K562 (cell line): ENCODE measurements around the gene MAPKAPK3. TPM values are rescaled to one million over a fixed set of nuclear protein-coding genes. Genes with fewer than 3 reads are reported as not detected.

ENCODE experiments used
- CREB1 ChIP-seq, 2 experiments: sonication (generic) in 1 of 2; formaldehyde crosslinking in 1 of 2; IDR thresholded peaks; 2 replicates each; pipeline versions ENCODE4 v1.6.1 to v1.8.0; 2012 to 2022; ENCODE audit warnings: inconsistent platforms in 1 of 2, mild to moderate bottlenecking in 1 of 2, missing genetic modification reagents in 1 of 2, moderate library complexity in 1 of 2
- HMG20B ChIP-seq: fragments of 250-450 bp; sonication (Bioruptor Pico); IDR thresholded peaks from 2 replicates; pipeline ENCODE4 v1.5.0; 2021; ENCODE audit warnings: mild to moderate bottlenecking
- HNRNPLL ChIP-seq: fragments of 200-400 bp; formaldehyde crosslinking; IDR thresholded peaks from 2 replicates; pipeline ENCODE4 v1.6.1; 2017; ENCODE audit warnings: low read length, low read depth, mild to moderate bottlenecking; ENCODE audit not compliant: poor library complexity, severe bottlenecking
- IFI16 ChIP-seq: fragments of 250-450 bp; sonication (Bioruptor Pico); IDR thresholded peaks from 2 replicates; pipeline ENCODE4 v2.1.2; 2022; ENCODE audit warnings: mild to moderate bottlenecking, inconsistent platforms
- MEF2A ChIP-seq: IDR thresholded peaks from 2 replicates; pipeline ENCODE4 v1.6.1; 2011; ENCODE audit warnings: low read depth, mild to moderate bottlenecking, low read length, moderate library complexity; ENCODE audit not compliant: control insufficient read depth
- NRF1 ChIP-seq, 2 experiments: fragments of 450-650 bp; IDR thresholded peaks in 1 of 2; conservative IDR thresholded peaks in 1 of 2; 2 replicates each; pipeline ENCODE4 v1.6.1; 2014; ENCODE audit warnings: mild to moderate bottlenecking in 2 of 2
- PRMT5 ChIP-seq: sonication (generic); formaldehyde crosslinking; IDR thresholded peaks from 2 replicates; pipeline ENCODE4 v1.5.0; 2020; ENCODE audit warnings: missing genetic modification reagents
- RBM25 ChIP-seq: fragments of 200-400 bp; formaldehyde crosslinking; IDR thresholded peaks from 2 replicates; pipeline ENCODE4 v1.6.1; 2018; ENCODE audit warnings: low read length, low read depth, moderate library complexity; ENCODE audit not compliant: severe bottlenecking
- SP1 ChIP-seq: sonication (generic); formaldehyde crosslinking; IDR thresholded peaks from 2 replicates; pipeline ENCODE4 v1.8.1; 2022; ENCODE audit warnings: mild to moderate bottlenecking, missing genetic modification reagents
- ZFP36 ChIP-seq: fragments of 150-350 bp; IDR thresholded peaks from 2 replicates; pipeline ENCODE4 v1.6.1; 2018; ENCODE audit warnings: low read length, low read depth; ENCODE audit not compliant: partially characterized antibody
- ZNF274 ChIP-seq: IDR thresholded peaks from 2 replicates; pipeline ENCODE4 v1.6.1; 2011; ENCODE audit warnings: low read depth, mild to moderate bottlenecking, low read length, moderate library complexity, borderline replicate concordance
- polyA plus RNA-seq, 8 experiments: library from polyadenylated mRNA; depleted of rRNA in 4 of 8; stranded (reverse) in 5 of 8; unstranded in 3 of 8; fragments of >200 nt; fragmentation: Nextera tagmentation in 2 of 8; fragmentation: Illumina TruSeq in 1 of 8; extraction: Ambion mirVana in 2 of 8; extraction: Trizol in 1 of 8; gene quantifications; 2 replicates each; pipeline versions ENCODE4 v1.2.1 to v1.2.3, GENCODE V29; 2011 to 2014; ENCODE audit warnings: inconsistent platforms in 1 of 8, missing spikeins in 1 of 8
- total RNA-seq, 7 experiments: library from RNA; depleted of rRNA in 6 of 7; stranded (reverse); fragments of >200 nt in 6 of 7; fragmentation: Illumina TruSeq in 2 of 7; extraction: Trizol in 2 of 7; gene quantifications; 2 replicates each; pipeline versions ENCODE4 v1.2.1 to v1.2.3, GENCODE V29; 2011 to 2021; ENCODE audit warnings: low replicate concordance in 1 of 7
- TF ChIP-seq, protein P1 (sequence below): IDR thresholded peaks from 3 replicates; pipeline ENCODE4 v1.6.1; 2011; ENCODE audit warnings: borderline replicate concordance, mild to moderate bottlenecking, moderate library complexity; ENCODE audit not compliant: insufficient read length; ENCODE audit errors: extremely low read depth
- TF ChIP-seq, protein P2 (sequence below): fragments of 450-650 bp; IDR thresholded peaks from 2 replicates; pipeline ENCODE4 v1.6.1; 2014; ENCODE audit warnings: low read depth, mild to moderate bottlenecking, moderate library complexity, borderline replicate concordance
- TF ChIP-seq, protein P3 (sequence below): sonication (generic); formaldehyde crosslinking; IDR thresholded peaks from 2 replicates; pipeline ENCODE4 v1.8.0; 2023; ENCODE audit warnings: mild to moderate bottlenecking, missing genetic modification reagents
- TF ChIP-seq, protein P4 (sequence below): fragments of 450-650 bp; conservative IDR thresholded peaks from 2 replicates; pipeline ENCODE4 v1.6.1; 2016; ENCODE audit warnings: missing genetic modification characterization, low read depth, mild to moderate bottlenecking, missing compliant biosample characterization, moderate library complexity

Gene MAPKAPK3
- total and polyA plus RNA-seq, 9 of the 15 experiments (the other 6 are each of a cell fraction or from before 2014, with no cell fraction given): 8.0 to 56.4 (median 41.2) TPM

DNA sequence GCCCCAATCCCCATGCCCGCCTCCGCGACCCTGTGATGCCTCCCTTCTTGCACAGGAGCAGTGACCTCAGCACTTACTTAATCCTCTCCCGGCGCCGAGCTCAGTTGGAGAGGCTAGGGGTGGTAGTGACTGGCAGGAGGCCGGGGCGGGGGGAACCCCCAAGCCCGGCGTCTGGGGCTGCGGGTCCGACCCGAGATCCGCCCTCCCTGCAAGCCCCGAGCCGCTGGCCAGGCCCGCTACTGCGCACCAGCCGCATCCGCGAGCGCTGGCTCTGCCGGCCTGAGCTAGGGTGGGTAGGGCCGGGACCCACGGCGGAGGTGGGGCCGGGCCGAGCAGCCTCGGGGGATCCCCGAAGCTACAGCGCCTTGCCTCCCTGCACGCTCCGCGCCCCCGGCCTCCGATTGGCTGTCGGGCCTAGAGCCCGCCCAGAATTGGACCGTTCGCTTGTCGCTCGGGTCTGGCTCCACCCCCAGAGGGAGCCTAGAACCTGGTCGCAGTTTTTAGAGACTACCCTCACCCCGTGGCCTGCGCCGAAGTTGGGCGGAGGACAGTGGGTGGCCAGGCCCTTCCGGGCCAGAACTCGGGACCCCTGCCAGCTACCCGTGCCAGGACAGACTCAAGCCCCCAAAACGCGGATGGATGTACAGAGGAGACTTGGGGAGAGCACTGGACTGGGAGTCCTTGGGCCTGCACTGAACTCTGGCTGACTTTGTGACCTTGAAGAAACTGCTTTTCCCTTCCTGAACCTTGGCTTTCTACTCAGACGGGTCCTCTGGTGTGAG, 49.4 kb upstream of the MAPKAPK3 start, which contains the start of gene C3orf18 (continued):
- TF ChIP-seq, protein P1, sequence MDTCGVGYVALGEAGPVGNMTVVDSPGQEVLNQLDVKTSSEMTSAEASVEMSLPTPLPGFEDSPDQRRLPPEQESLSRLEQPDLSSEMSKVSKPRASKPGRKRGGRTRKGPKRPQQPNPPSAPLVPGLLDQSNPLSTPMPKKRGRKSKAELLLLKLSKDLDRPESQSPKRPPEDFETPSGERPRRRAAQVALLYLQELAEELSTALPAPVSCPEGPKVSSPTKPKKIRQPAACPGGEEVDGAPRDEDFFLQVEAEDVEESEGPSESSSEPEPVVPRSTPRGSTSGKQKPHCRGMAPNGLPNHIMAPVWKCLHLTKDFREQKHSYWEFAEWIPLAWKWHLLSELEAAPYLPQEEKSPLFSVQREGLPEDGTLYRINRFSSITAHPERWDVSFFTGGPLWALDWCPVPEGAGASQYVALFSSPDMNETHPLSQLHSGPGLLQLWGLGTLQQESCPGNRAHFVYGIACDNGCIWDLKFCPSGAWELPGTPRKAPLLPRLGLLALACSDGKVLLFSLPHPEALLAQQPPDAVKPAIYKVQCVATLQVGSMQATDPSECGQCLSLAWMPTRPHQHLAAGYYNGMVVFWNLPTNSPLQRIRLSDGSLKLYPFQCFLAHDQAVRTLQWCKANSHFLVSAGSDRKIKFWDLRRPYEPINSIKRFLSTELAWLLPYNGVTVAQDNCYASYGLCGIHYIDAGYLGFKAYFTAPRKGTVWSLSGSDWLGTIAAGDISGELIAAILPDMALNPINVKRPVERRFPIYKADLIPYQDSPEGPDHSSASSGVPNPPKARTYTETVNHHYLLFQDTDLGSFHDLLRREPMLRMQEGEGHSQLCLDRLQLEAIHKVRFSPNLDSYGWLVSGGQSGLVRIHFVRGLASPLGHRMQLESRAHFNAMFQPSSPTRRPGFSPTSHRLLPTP: no peak
- TF ChIP-seq RBM25: peak; percentile 97
- no peak for TF ChIP-seq ZNF274
- TF ChIP-seq CREB1 (IDR thresholded peaks at IDR 0.05): no peak
- 0 out of 2 replicates have a peak, but pooled peaks have one; percentile 20 for TF ChIP-seq CREB1 (CRISPR knock-in tag; IDR thresholded peaks at IDR 0.05)
- TF ChIP-seq, protein P2, sequence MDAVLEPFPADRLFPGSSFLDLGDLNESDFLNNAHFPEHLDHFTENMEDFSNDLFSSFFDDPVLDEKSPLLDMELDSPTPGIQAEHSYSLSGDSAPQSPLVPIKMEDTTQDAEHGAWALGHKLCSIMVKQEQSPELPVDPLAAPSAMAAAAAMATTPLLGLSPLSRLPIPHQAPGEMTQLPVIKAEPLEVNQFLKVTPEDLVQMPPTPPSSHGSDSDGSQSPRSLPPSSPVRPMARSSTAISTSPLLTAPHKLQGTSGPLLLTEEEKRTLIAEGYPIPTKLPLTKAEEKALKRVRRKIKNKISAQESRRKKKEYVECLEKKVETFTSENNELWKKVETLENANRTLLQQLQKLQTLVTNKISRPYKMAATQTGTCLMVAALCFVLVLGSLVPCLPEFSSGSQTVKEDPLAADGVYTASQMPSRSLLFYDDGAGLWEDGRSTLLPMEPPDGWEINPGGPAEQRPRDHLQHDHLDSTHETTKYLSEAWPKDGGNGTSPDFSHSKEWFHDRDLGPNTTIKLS: peak; percentile 72; the same call in 1 of the 2 replicates
- TF ChIP-seq ZFP36: no peak
- no peak for TF ChIP-seq HNRNPLL
- TF ChIP-seq MEF2A: no peak
- TF ChIP-seq, protein P3, sequence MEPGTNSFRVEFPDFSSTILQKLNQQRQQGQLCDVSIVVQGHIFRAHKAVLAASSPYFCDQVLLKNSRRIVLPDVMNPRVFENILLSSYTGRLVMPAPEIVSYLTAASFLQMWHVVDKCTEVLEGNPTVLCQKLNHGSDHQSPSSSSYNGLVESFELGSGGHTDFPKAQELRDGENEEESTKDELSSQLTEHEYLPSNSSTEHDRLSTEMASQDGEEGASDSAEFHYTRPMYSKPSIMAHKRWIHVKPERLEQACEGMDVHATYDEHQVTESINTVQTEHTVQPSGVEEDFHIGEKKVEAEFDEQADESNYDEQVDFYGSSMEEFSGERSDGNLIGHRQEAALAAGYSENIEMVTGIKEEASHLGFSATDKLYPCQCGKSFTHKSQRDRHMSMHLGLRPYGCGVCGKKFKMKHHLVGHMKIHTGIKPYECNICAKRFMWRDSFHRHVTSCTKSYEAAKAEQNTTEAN (CRISPR knock-in tag): no peak
- TF ChIP-seq, protein P4, sequence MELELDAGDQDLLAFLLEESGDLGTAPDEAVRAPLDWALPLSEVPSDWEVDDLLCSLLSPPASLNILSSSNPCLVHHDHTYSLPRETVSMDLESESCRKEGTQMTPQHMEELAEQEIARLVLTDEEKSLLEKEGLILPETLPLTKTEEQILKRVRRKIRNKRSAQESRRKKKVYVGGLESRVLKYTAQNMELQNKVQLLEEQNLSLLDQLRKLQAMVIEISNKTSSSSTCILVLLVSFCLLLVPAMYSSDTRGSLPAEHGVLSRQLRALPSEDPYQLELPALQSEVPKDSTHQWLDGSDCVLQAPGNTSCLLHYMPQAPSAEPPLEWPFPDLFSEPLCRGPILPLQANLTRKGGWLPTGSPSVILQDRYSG (tag): no peak
- TF ChIP-seq SP1 (CRISPR knock-in tag): peak; percentile 36; the same call in 1 of the 2 replicates
- peak; percentile 71 to 76 for TF ChIP-seq NRF1 (conservative IDR thresholded peaks at IDR 0.05 in 1 of 2, IDR thresholded peaks at IDR 0.05 in 1 of 2)
- TF ChIP-seq IFI16 (CRISPR knock-in tag): no peak
- no peak for TF ChIP-seq PRMT5 (CRISPR knock-in tag)
- no peak for TF ChIP-seq HMG20B (CRISPR knock-in tag)
